Loucy (cell line): ENCODE results near the gene EMC6.

ENCODE experiments used
- EZH2phosphoT487 ChIP-seq: fragments of 200-600 bp; IDR thresholded peaks from 2 replicates; pipeline ENCODE4 v1.6.1; 2018; ENCODE audit warnings: antibody characterized with exemption, mild to moderate bottlenecking, moderate library complexity, borderline replicate concordance
- TF ChIP-seq, protein P1 (sequence below): fragments of 200-600 bp; sonication (generic); conservative IDR thresholded peaks from 2 replicates; pipeline ENCODE4 v1.5.1; 2014; ENCODE audit warnings: mild to moderate bottlenecking, antibody characterized with exemption, low read length

DNA sequence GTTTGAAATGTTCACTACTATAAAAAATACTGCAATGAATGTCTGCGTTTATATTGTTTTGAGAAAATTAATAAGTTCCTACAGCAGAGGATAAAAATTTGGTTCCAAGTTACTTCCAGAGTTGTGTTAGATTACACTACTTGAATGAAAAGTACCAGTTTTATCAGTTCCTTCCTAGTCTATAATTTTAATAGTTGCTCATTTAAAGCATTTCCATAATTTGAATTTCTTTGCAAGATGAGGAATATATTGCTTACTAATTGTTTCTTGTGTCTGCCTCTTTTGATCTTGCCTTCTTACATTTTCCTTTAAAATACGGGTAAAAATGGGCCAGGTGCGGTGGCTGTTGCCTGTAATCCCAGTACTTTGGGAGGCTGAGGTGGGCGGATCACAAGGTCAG lies 4.0 kb downstream of the EMC6 start:
- TF ChIP-seq, protein P1, sequence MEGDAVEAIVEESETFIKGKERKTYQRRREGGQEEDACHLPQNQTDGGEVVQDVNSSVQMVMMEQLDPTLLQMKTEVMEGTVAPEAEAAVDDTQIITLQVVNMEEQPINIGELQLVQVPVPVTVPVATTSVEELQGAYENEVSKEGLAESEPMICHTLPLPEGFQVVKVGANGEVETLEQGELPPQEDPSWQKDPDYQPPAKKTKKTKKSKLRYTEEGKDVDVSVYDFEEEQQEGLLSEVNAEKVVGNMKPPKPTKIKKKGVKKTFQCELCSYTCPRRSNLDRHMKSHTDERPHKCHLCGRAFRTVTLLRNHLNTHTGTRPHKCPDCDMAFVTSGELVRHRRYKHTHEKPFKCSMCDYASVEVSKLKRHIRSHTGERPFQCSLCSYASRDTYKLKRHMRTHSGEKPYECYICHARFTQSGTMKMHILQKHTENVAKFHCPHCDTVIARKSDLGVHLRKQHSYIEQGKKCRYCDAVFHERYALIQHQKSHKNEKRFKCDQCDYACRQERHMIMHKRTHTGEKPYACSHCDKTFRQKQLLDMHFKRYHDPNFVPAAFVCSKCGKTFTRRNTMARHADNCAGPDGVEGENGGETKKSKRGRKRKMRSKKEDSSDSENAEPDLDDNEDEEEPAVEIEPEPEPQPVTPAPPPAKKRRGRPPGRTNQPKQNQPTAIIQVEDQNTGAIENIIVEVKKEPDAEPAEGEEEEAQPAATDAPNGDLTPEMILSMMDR, result no peak
- no peak for TF ChIP-seq EZH2phosphoT487
